ENCODE measurements around the gene CTDNEP1. TPM values are rescaled to one million over a fixed set of nuclear protein-coding genes. Genes with fewer than 3 reads are reported as not detected.

Gene CTDNEP1
- total RNA-seq, 1 donor from 2014 or later, result 103 TPM

- DNase-seq (ENCODE audit: low read depth), result no peak
- Histone ChIP-seq H3K27me3 (ENCODE audit: insufficient read depth, low read length) (peaks cover 47% of the 10 kb centered on the region), H3K4me3 (ENCODE audit: insufficient read depth, low read depth, low read length) (no peak overlapping the region), H3K79me2 (ENCODE audit: insufficient read depth, low read length) (no peaks in the 10 kb centered on the region), H3K9ac (ENCODE audit: low read length) (no peak overlapping the region), H4K20me1 (ENCODE audit: insufficient read depth, low read length) (no peaks in the 10 kb centered on the region), H3K4me1 (ENCODE audit: insufficient read depth, low read length) (peaks cover 8% of the 10 kb centered on the region), H3K27ac (ENCODE audit: low read depth, low read length) (no peak overlapping the region), H2AFZ (ENCODE audit: low read depth, low read length) (no peak overlapping the region), H3K9me3 (ENCODE audit: insufficient read depth, low read depth, low read length) (no peaks in the 10 kb centered on the region), H3K4me2 (ENCODE audit: low read length) (no peak overlapping the region), H3K36me3 (ENCODE audit: insufficient read depth, low read length) (no peaks in the 10 kb centered on the region)
- H3K4me3 Mint-ChIP-seq (ENCODE audit: unreplicated experiment), result no peak overlapping the region
- peaks cover 2% of the 10 kb centered on the region for H3K36me3 Mint-ChIP-seq (ENCODE audit: low read depth, unreplicated experiment)
- H3K27me3 Mint-ChIP-seq (ENCODE audit: low read depth, unreplicated experiment), result peaks cover 63% of the 10 kb centered on the region
- FAIRE-seq, result no peak
- H3K9me3 Mint-ChIP-seq (ENCODE audit: unreplicated experiment), result no peaks in the 10 kb centered on the region
- no peak overlapping the region for H3K27ac Mint-ChIP-seq (ENCODE audit: unreplicated experiment)
- peaks cover 2% of the 10 kb centered on the region for H3K4me1 Mint-ChIP-seq (ENCODE audit: low read depth, unreplicated experiment)
- TF ChIP-seq EZH2 (IDR thresholded peaks at IDR 0.05; ENCODE audit: insufficient read depth, low read length) (no peak), CTCF (IDR thresholded peaks at IDR 0.05; ENCODE audit: insufficient read depth, low read depth, low read length) (no peak)
Observed at GRCh38 chr17:7292194-7292593, 40.7 kb upstream of the CTDNEP1 start.

GRCh38 chr17:7290685-7291084, 39.2 kb upstream of the CTDNEP1 start:
- H3K4me3 ChIP-seq (ENCODE audit: insufficient read depth, low read depth, low read length), result no peak overlapping the region
- H2AFZ ChIP-seq (ENCODE audit: low read depth, low read length), result no peak overlapping the region
- peaks cover 2% of the 10 kb centered on the region for H3K36me3 Mint-ChIP-seq (ENCODE audit: low read depth, unreplicated experiment)
- no peak overlapping the region for H3K27ac Mint-ChIP-seq (ENCODE audit: unreplicated experiment)
- DNase-seq (ENCODE audit: low read depth) (no peak), FAIRE-seq (no peak)
- peaks cover 2% of the 10 kb centered on the region for H3K4me1 Mint-ChIP-seq (ENCODE audit: low read depth, unreplicated experiment)
- no peak overlapping the region for H3K4me2 ChIP-seq (ENCODE audit: low read length)
- peaks cover 70% of the 10 kb centered on the region for H3K27me3 Mint-ChIP-seq (ENCODE audit: low read depth, unreplicated experiment)
- H3K4me3 Mint-ChIP-seq (ENCODE audit: unreplicated experiment), result no peak overlapping the region
- H3K9ac ChIP-seq (ENCODE audit: low read length), result no peak overlapping the region
- H3K79me2 ChIP-seq (ENCODE audit: insufficient read depth, low read length), result no peaks in the 10 kb centered on the region
- no peaks in the 10 kb centered on the region for H3K9me3 ChIP-seq (ENCODE audit: insufficient read depth, low read depth, low read length)
- H3K27ac ChIP-seq (ENCODE audit: low read depth, low read length), result no peak overlapping the region
- H4K20me1 ChIP-seq (ENCODE audit: insufficient read depth, low read length), result no peaks in the 10 kb centered on the region
- no peaks in the 10 kb centered on the region for H3K36me3 ChIP-seq (ENCODE audit: insufficient read depth, low read length)
- TF ChIP-seq CTCF (IDR thresholded peaks at IDR 0.05; ENCODE audit: insufficient read depth, low read depth, low read length) (no peak), EZH2 (IDR thresholded peaks at IDR 0.05; ENCODE audit: insufficient read depth, low read length) (no peak)
- peaks cover 53% of the 10 kb centered on the region for H3K27me3 ChIP-seq (ENCODE audit: insufficient read depth, low read length)
- H3K4me1 ChIP-seq (ENCODE audit: insufficient read depth, low read length), result peaks cover 3% of the 10 kb centered on the region
- no peaks in the 10 kb centered on the region for H3K9me3 Mint-ChIP-seq (ENCODE audit: unreplicated experiment)

- H3K27ac ChIP-seq (ENCODE audit: low read depth, low read length), result no peak overlapping the region
- no peaks in the 10 kb centered on the region for H3K9me3 ChIP-seq (ENCODE audit: insufficient read depth, low read depth, low read length)
- peaks cover 2% of the 10 kb centered on the region for H3K36me3 Mint-ChIP-seq (ENCODE audit: low read depth, unreplicated experiment)
- peaks cover 3% of the 10 kb centered on the region for H3K4me1 ChIP-seq (ENCODE audit: insufficient read depth, low read length)
- H3K36me3 ChIP-seq (ENCODE audit: insufficient read depth, low read length), result no peaks in the 10 kb centered on the region
- H3K4me3 ChIP-seq (ENCODE audit: insufficient read depth, low read depth, low read length), result no peak overlapping the region
- H3K27me3 ChIP-seq (ENCODE audit: insufficient read depth, low read length), result peaks cover 55% of the 10 kb centered on the region
- no peak overlapping the region for H2AFZ ChIP-seq (ENCODE audit: low read depth, low read length)
- no peaks in the 10 kb centered on the region for H3K9me3 Mint-ChIP-seq (ENCODE audit: unreplicated experiment)
- no peak overlapping the region for H3K4me2 ChIP-seq (ENCODE audit: low read length)
- no peak overlapping the region for H3K9ac ChIP-seq (ENCODE audit: low read length)
- no peak overlapping the region for H3K27ac Mint-ChIP-seq (ENCODE audit: unreplicated experiment)
- FAIRE-seq (no peak), DNase-seq (ENCODE audit: low read depth) (no peak)
- TF ChIP-seq CTCF (IDR thresholded peaks at IDR 0.05; ENCODE audit: insufficient read depth, low read depth, low read length) (no peak), EZH2 (IDR thresholded peaks at IDR 0.05; ENCODE audit: insufficient read depth, low read length) (no peak)
- peaks cover 72% of the 10 kb centered on the region for H3K27me3 Mint-ChIP-seq (ENCODE audit: low read depth, unreplicated experiment)
- no peaks in the 10 kb centered on the region for H3K79me2 ChIP-seq (ENCODE audit: insufficient read depth, low read length)
- no peak overlapping the region for H3K4me3 Mint-ChIP-seq (ENCODE audit: unreplicated experiment)
- H4K20me1 ChIP-seq (ENCODE audit: insufficient read depth, low read length), result no peaks in the 10 kb centered on the region
- peaks cover 2% of the 10 kb centered on the region for H3K4me1 Mint-ChIP-seq (ENCODE audit: low read depth, unreplicated experiment)
Observed at GRCh38 chr17:7290166-7290565, 38.6 kb upstream of the CTDNEP1 start.

Data from astrocyte (in vitro differentiated cells and primary cell).